Pancreas (tissue), 10 donors: ENCODE data around the gene GNAQ. TPM values are rescaled to one million over a fixed set of nuclear protein-coding genes. Genes with fewer than 3 reads are reported as not detected.

Experiments used
- ATAC-seq, 4 donors: fragments of 200-7000 bp; cut with Tn5 transposase; one replicate each; pipeline versions ENCODE4 v1.8.0 to v1.9.1; 2020; ENCODE audit warnings: mild to moderate bottlenecking in 4 of 4, moderate library complexity in 4 of 4
- DNase-seq, 6 donors: peaks; one replicate each; pipeline ENCODE4 v3.0.0-alpha.2; 2020
- FAIRE-seq: peaks from 2 replicates; lab custom pipeline; 2012; peaks lifted over from hg19 to GRCh38; lab: Jason Lieb, UNC
- H3K27ac ChIP-seq, 4 donors: fragments of 200-600 bp; sonication (generic); 1 replicate in 3 of 4; 2 replicates in 1 of 4; pipeline versions ENCODE4 v1.5.0 to v1.8.0; 2020
- H3K27me3 ChIP-seq, 4 donors: fragments of 200-600 bp; one replicate each; pipeline ENCODE4 v1.8.0; 2021
- H3K36me3 ChIP-seq, 3 donors: fragments of 200-600 bp; sonication (generic) in 1 of 3; one replicate each; pipeline versions ENCODE4 v1.5.0 to v1.8.0; 2020 to 2021
- H3K4me1 ChIP-seq, 3 donors: fragments of 200-600 bp; one replicate each; pipeline ENCODE4 v1.8.0; 2021
- H3K4me3 ChIP-seq, 4 donors: fragments of 200-600 bp; sonication (generic) in 2 of 4; one replicate each; pipeline versions ENCODE4 v1.5.0 to v1.8.0; 2020 to 2021
- H3K9me3 ChIP-seq, 4 donors: fragments of 200-600 bp; one replicate each; pipeline ENCODE4 v1.8.0; 2021
- WGBS, 2 donors: extraction: QIAGEN DNeasy Blood & Tissue Kit; methylation state at CpG; one replicate each; pipeline ENCODE4 v1.1.7; 2013; 5-methylcytosine and 5-hydroxymethylcytosine counted together
- intact Hi-C, 3 donors: fragments of 100-400 bp; cut with DNase I; formaldehyde crosslinking; loops; one replicate each; pipeline versions ENCODE4 v1.11.1 to v1.14.2; 2022
- polyA plus RNA-seq, 2 donors: library from polyadenylated mRNA; stranded (reverse); fragments of 200-250 nt; gene quantifications; one replicate each; pipeline ENCODE4 v1.2.3, GENCODE V29; 2013
- total RNA-seq, 6 donors: library from RNA; stranded (reverse); fragmentation: NEBNext Ultra II Directional in 4 of 6; extraction: Animal tissue kit (Norgen Biotek cat#: 25700) in 4 of 6; gene quantifications; one replicate each; pipeline versions ENCODE4 v1.2.1 to v1.2.4, GENCODE V29; 2021 to 2023
- TF ChIP-seq, protein P1 (sequence below), 4 donors: fragments of 200-600 bp; sonication (generic) in 3 of 4; IDR thresholded peaks; one replicate each; pipeline versions ENCODE4 v1.5.0 to v1.8.0; 2021; ENCODE audit warnings: antibody characterized with exemption in 4 of 4
- donor health status: healthy with polysubstance abuse.
- donor health status: DM: no; HTN: no; CAD: no; lungs with moderate emphysema.
- donor health status: DM: no; HTN: no; CAD: no.
- donor health status: control.
- donor health status: control.
- donor health status: Bipolar disorder and iron deficiency.
- donor health status: DM: yes; HTN: yes; CAD: no.
- donor health status: DM: no; HTN: no; CAD: no.
- donor health status: DM: no; HTN: no; CAD: no.
- donor health status: DM: yes; HTN: yes; CAD: no.

Gene GNAQ
- total and polyA plus RNA-seq, 8 donors: 6.7 to 33.8 (median 18.2) TPM

DNA sequence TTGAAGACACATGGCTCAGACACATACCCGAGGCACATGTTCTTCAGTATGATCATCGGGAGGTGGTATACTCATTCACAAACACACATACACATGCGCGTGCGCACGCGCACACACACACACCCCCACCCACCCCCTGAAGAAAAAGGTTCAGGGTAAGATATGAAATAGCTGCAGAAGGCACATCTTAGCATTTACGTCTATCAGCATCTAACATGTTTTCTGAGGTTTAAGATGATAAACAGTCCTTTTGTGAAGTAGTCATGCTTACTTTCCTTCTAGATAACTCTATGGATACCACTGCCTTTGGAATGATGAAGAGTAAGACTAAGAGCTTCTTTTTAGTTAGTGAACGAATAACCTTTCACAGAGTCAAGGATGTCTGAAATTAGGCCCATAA, 278.4 kb downstream of the GNAQ start:
- 87 to 92% methylated on average over 9 of the region's 9 CpGs for WGBS, 2 donors
- Histone ChIP-seq H3K27me3 (no peaks in the 10 kb centered on the region), H3K4me3 (no peak overlapping the region), H3K4me1 (peaks cover 0 to 4% (median 0%) of the 10 kb centered on the region in 3 donors), H3K27ac (no peak overlapping the region), H3K9me3 (no peaks in the 10 kb centered on the region), H3K36me3 (no peaks in the 10 kb centered on the region)
- TF ChIP-seq, protein P1, sequence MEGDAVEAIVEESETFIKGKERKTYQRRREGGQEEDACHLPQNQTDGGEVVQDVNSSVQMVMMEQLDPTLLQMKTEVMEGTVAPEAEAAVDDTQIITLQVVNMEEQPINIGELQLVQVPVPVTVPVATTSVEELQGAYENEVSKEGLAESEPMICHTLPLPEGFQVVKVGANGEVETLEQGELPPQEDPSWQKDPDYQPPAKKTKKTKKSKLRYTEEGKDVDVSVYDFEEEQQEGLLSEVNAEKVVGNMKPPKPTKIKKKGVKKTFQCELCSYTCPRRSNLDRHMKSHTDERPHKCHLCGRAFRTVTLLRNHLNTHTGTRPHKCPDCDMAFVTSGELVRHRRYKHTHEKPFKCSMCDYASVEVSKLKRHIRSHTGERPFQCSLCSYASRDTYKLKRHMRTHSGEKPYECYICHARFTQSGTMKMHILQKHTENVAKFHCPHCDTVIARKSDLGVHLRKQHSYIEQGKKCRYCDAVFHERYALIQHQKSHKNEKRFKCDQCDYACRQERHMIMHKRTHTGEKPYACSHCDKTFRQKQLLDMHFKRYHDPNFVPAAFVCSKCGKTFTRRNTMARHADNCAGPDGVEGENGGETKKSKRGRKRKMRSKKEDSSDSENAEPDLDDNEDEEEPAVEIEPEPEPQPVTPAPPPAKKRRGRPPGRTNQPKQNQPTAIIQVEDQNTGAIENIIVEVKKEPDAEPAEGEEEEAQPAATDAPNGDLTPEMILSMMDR (IDR thresholded peaks at IDR 0.05): no peak
- FAIRE-seq (no peak), DNase-seq (no peak), ATAC-seq (no peak)
- intact Hi-C loops: loop anchor here in 2 of 3 donors (5.0 to 10.0 kb wide), 2 partner anchors 296 to 318 kb away; no protein-coding TSS in a partner anchor

DNA sequence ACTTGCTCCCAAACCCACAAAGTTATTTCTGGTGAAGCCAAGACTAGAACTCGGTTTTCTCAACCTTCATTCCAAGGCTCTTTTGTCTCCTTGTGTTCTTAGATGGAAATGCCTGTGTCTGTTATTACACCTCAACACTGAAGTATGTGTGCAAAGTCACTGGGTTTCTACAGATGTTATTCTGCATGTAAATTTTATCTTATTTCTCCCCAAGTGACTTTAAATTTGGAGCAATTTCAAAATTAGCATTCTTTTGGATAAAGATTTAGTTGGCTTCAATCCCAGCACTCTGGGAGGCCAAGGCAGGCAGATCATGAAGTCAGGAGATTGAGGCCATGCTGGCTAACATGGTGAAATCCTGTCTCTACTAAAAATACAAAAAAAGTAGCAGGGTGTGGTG, 279.1 kb downstream of the GNAQ start:
- ATAC-seq (peak in 3 of 4 donors; percentile 12 to 23 (median 22)), FAIRE-seq (no peak), DNase-seq (no peak)
- Histone ChIP-seq H3K4me3 (no peak overlapping the region), H3K4me1 (peaks cover 0 to 4% (median 0%) of the 10 kb centered on the region in 3 donors), H3K9me3 (no peaks in the 10 kb centered on the region), H3K36me3 (no peaks in the 10 kb centered on the region), H3K27me3 (no peaks in the 10 kb centered on the region), H3K27ac (no peak overlapping the region)
- TF ChIP-seq, protein P1 (IDR thresholded peaks at IDR 0.05): no peak
- WGBS, 2 donors: 27 to 36% methylated on average over 1 of the region's 1 CpG
- intact Hi-C loops: loop anchor here in 2 of 3 donors (5.0 to 10.0 kb wide), 2 partner anchors 295 to 318 kb away; no protein-coding TSS in a partner anchor

DNA sequence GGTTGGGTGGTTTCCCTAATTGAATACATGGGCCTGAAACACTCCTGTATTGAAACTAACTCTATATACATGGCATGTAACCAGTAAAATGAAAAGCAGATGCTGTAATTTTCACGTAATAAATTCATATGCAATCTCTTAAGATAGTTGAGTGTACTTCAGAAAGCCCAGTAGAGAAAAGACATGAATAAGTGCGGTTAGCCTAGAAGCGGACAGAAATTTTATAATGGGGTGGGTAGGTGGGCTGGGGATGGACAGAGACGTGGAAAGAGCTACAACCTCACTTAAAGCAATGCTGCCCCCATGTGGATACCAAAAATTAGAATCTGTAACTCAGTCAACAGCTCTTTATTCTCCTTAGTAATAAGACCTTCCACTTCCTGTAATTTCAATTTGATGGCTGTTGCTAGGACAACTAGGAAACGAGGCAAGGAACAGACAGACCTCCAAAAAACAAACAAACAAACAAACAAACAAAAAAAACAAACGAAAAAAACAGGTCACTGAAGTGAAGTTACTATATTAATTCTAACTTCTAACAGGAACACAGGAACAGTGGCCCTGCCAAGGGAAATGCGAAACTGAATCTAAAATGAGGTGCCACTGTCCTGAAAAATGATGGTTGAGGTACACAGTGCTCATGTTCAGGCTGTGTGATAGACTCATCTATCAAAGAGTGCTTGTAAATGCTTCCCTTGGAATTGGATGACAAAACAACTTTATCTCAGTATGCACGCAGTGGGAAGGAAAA, 280.1 kb downstream of the GNAQ start:
- Histone ChIP-seq H3K4me1 (peaks cover 0 to 4% (median 0%) of the 10 kb centered on the region in 3 donors), H3K9me3 (no peaks in the 10 kb centered on the region), H3K27me3 (no peaks in the 10 kb centered on the region), H3K4me3 (no peak overlapping the region), H3K36me3 (no peaks in the 10 kb centered on the region), H3K27ac (peak overlapping the region in 1 of 4 donors; percentile 24)
- FAIRE-seq (no peak), DNase-seq (peak in 1 of 6 donors; percentile 19), ATAC-seq (peak; percentile 63 to 93 (median 87))
- intact Hi-C loops: loop anchor here in 2 of 3 donors (5.0 to 10.0 kb wide), 2 partner anchors 294 to 317 kb away; no protein-coding TSS in a partner anchor
- TF ChIP-seq, protein P1 (IDR thresholded peaks at IDR 0.05): peak in 2 of 4 donors; percentile 31
- 32 to 38% methylated on average over 8 of the region's 8 CpGs for WGBS, 2 donors

DNA sequence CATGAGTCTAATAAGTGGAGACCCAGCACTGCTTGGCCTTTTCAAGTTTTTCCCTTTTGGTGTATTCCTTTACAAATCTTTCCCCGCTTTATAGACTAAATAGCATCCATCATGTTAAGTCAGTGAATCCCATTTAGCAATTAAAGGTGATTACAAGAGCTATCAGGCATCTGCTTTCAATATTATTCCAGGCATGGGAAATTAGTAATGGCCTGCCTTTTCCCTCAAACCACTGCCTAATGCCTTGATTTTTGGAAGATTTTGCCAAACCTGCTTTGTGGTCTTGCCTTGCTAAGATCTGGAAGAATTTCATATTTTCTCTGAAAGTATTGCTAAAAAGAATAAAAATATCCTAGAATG, 280.6 kb downstream of the GNAQ start:
- intact Hi-C loops: loop anchor here in 2 of 3 donors (5.0 to 10.0 kb wide), 2 partner anchors 294 to 316 kb away; no protein-coding TSS in a partner anchor
- Histone ChIP-seq H3K4me1 (peaks cover 0 to 4% (median 0%) of the 10 kb centered on the region in 3 donors), H3K27ac (no peak overlapping the region), H3K36me3 (no peaks in the 10 kb centered on the region), H3K4me3 (no peak overlapping the region), H3K9me3 (no peaks in the 10 kb centered on the region), H3K27me3 (no peaks in the 10 kb centered on the region)
- FAIRE-seq: no peak
- DNase-seq: no peak
- no peak for ATAC-seq
- 94 to 97% methylated on average over 1 of the region's 1 CpG for WGBS, 2 donors
- TF ChIP-seq, protein P1 (IDR thresholded peaks at IDR 0.05): no peak
